GM23248 (cell line): ENCODE data around the gene MEFV. TPM values are rescaled to one million over a fixed set of nuclear protein-coding genes. Genes with fewer than 3 reads are reported as not detected.
"Not testable (repeated sequence)": the region's sequence is repeated elsewhere in the genome, so short reads cannot be mapped to it uniquely, and the experiment has no call there.

Experiments
- DNase-seq: peaks from one replicate; pipeline ENCODE4 v3.0.0-alpha.2; 2015
- H2AFZ ChIP-seq: fragments of 200-600 bp; sonication (generic); 2 replicates; pipeline ENCODE4 v1.6.1; 2016; ENCODE audit warnings: antibody characterized with exemption
- H3F3A ChIP-seq: fragments of 200-600 bp; sonication (generic); 2 replicates; pipeline ENCODE4 v1.6.1; 2016; ENCODE audit warnings: mild to moderate bottlenecking, antibody characterized with exemption, mixed run types; ENCODE audit not compliant: insufficient read depth
- H3K27ac ChIP-seq: fragments of 200-600 bp; sonication (generic); 2 replicates; pipeline ENCODE4 v1.5.1; 2016; ENCODE audit warnings: mild to moderate bottlenecking
- H3K27me3 ChIP-seq: fragments of 200-600 bp; sonication (generic); replicated peaks from 2 replicates; pipeline ENCODE4 v1.6.1; 2016; ENCODE audit warnings: mild to moderate bottlenecking; ENCODE audit not compliant: insufficient read depth
- H3K36me3 ChIP-seq: fragments of 200-600 bp; sonication (generic); 2 replicates; pipeline ENCODE4 v1.6.1; 2016; ENCODE audit warnings: low read depth, mild to moderate bottlenecking
- H3K4me1 ChIP-seq: fragments of 200-600 bp; sonication (generic); 2 replicates; pipeline ENCODE4 v1.6.1; 2016; ENCODE audit warnings: mild to moderate bottlenecking; ENCODE audit not compliant: insufficient read depth
- H3K4me2 ChIP-seq: fragments of 200-600 bp; sonication (generic); one replicate; pipeline ENCODE4 v1.6.1; 2016; ENCODE audit warnings: mild to moderate bottlenecking; ENCODE audit not compliant: unreplicated experiment
- H3K4me3 ChIP-seq: fragments of 200-600 bp; sonication (generic); 2 replicates; pipeline ENCODE4 v1.5.1; 2016; ENCODE audit warnings: mild to moderate bottlenecking
- H3K79me2 ChIP-seq: fragments of 200-600 bp; sonication (generic); 2 replicates; pipeline ENCODE4 v1.6.1; 2016; ENCODE audit warnings: mild to moderate bottlenecking; ENCODE audit not compliant: insufficient read depth
- H3K9ac ChIP-seq: fragments of 200-600 bp; sonication (generic); 2 replicates; pipeline ENCODE4 v1.6.1; 2016; ENCODE audit warnings: mild to moderate bottlenecking
- H3K9me2 ChIP-seq: fragments of 200-600 bp; sonication (generic); 2 replicates; pipeline ENCODE4 v1.6.1; 2016; ENCODE audit warnings: mixed run types, mild to moderate bottlenecking, moderate library complexity; ENCODE audit not compliant: insufficient read depth
- H3K9me3 ChIP-seq: fragments of 200-600 bp; sonication (generic); one replicate; pipeline ENCODE4 v1.6.1; 2017; ENCODE audit warnings: low read depth
- H4K20me1 ChIP-seq: fragments of 200-600 bp; sonication (generic); 2 replicates; pipeline ENCODE4 v1.6.0; 2016; ENCODE audit not compliant: insufficient read depth
- EZH2 ChIP-seq: fragments of 200-600 bp; sonication (generic); IDR thresholded peaks from 2 replicates; pipeline ENCODE4 v1.6.1; 2018; ENCODE audit warnings: antibody characterized with exemption, mild to moderate bottlenecking; ENCODE audit not compliant: insufficient read depth, poor library complexity, severe bottlenecking
- EZH2phosphoT487 ChIP-seq: fragments of 200-600 bp; sonication (generic); IDR thresholded peaks from 2 replicates; pipeline ENCODE4 v1.6.1; 2018; ENCODE audit warnings: antibody characterized with exemption, moderate library complexity, mild to moderate bottlenecking, low read depth; ENCODE audit not compliant: insufficient read depth
- WGBS, 2 experiments: methylation state at CpG; one replicate each; pipeline ENCODE4 v1.1.6; 2015 to 2017; ENCODE audit warnings: low lambda C conversion rate in 2 of 2, low coverage in 1 of 2; ENCODE audit errors: missing lambda C conversion rate in 2 of 2; 5-methylcytosine and 5-hydroxymethylcytosine counted together
- in situ Hi-C: fragments of 300-500 bp; cut with MboI; formaldehyde crosslinking; loops from 2 replicates; pipeline ENCODE4 v1.15.0; 2020
- polyA plus RNA-seq: library from polyadenylated mRNA; unstranded; fragments of >200 nt; fragmentation: Nextera tagmentation; extraction: Ambion mirVana; gene quantifications from 2 replicates; pipeline ENCODE4 v1.2.1, GENCODE V29; 2016
- total RNA-seq: library from RNA; depleted of rRNA; stranded (reverse); fragments of >200 nt; shearing (Covaris generic); gene quantifications from 2 replicates; pipeline ENCODE4 v1.2.3, GENCODE V29; 2014

MEFV gene
- total and polyA plus RNA-seq, 2 experiments from 2014 or later: not detected

DNA sequence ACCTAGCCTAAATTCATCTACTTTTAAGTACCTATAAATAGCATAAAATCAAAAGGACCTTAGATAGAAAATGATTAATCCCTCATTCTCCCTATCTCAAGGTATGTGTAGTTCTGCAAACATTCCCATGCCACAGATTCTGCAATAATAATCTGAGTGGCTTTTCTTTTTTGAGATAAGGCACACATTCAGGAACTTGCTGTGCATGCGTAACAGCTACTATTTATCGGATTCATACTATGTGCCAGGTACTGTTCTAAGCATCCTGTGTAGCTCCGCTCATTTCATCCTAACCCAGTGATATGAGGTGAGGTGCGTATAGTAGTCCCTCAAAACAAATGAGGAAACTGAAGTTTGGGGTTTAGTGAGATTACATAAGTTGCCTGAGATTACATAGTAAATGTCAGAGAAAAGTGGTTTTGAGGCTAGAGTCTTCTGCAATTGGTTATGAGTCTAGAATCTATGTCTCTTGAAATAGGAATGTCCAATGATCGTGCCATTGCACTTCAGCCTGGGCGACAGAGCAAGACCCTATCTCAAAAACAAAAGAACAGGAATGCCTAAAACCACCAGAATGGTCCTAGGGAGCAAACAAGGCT lies 24.9 kb upstream of the MEFV start:
- Histone ChIP-seq H2AFZ (peak overlapping the region; percentile 97; the same call in 1 of the 2 replicates), H3K9me3 (no peaks in the 10 kb centered on the region), H4K20me1 (no peaks in the 10 kb centered on the region), H3K27ac (no peak overlapping the region), H3K4me2 (no peak overlapping the region), H3K79me2 (peaks cover 30% of the 10 kb centered on the region), H3K4me1 (peaks cover 10% of the 10 kb centered on the region), H3K9ac (no peak overlapping the region; the same call in 1 of the 2 replicates), H3K9me2 (no peaks in the 10 kb centered on the region), H3K4me3 (no peak overlapping the region; the same call in 1 of the 2 replicates), H3K27me3 (no peaks in the 10 kb centered on the region), H3F3A (peaks cover 11% of the 10 kb centered on the region), H3K36me3 (0 out of 2 replicates have a peak, but pooled peaks cover under 1% of the 10 kb centered on the region)
- TF ChIP-seq EZH2 (no peak), EZH2phosphoT487 (no peak)
- in situ Hi-C loops: no loop called here
- no peak for DNase-seq
- 97% methylated on average over 6 of the region's 6 CpGs for WGBS, 2 experiments

DNA sequence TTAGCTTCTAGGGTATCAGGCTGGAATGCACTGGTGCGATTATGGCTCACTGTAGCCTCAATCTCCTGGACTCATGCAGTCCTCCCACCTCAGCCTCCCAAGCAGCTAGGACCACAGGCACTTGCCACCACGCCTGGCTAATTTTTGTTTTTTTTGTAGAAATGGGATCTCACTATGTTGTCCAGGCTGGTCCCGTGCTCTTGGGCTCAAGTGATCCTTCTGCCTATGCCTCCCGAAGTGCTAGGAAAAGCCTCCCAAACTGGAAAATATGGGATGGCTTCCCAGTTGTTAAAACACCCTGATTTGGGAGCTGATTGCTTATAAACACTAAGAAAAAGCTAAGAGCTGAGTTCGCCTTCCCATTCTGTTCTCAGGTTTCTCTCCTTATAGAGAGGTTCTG lies 20.2 kb upstream of the MEFV start:
- Histone ChIP-seq H3K4me3 (no peak overlapping the region), H3K4me1 (no peaks in the 10 kb centered on the region), H3K79me2 (no peaks in the 10 kb centered on the region), H3K9ac (no peak overlapping the region), H3K27ac (no peak overlapping the region), H3K36me3 (no peaks in the 10 kb centered on the region), H3F3A (peaks cover 5% of the 10 kb centered on the region), H3K27me3 (no peaks in the 10 kb centered on the region), H2AFZ (no peak overlapping the region), H3K4me2 (no peak overlapping the region), H3K9me3 (no peaks in the 10 kb centered on the region), H3K9me2 (no peaks in the 10 kb centered on the region), H4K20me1 (no peaks in the 10 kb centered on the region)
- no peak for TF ChIP-seq EZH2
- no peak for TF ChIP-seq EZH2phosphoT487
- no peak for DNase-seq
- in situ Hi-C loops: no loop called here
- 47 to 49% methylated on average over 5 of the region's 5 CpGs for WGBS, 2 experiments

DNA sequence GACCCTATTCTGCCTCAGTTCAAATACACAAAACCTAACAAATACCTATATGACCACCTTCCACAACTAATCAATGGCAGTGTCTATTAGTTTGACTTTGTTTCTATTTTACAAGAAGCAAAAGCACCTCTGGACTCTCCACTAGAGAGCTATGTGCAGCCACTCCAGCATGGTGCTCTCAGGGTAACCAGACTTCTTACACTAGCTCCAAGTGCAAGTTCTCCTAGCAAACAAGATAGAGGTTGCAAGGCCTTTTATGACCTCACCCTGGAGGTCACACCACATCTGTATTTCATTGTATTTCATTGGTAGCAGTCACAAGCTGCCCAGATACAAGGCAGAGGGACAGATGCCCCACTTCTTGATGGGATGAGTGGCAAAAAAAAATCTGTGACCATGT lies 18.5 kb upstream of the MEFV start:
- Histone ChIP-seq H3K27ac (no peak overlapping the region), H3F3A (no peaks in the 10 kb centered on the region; the same call in 1 of the 2 replicates), H3K9me3 (no peaks in the 10 kb centered on the region), H3K27me3 (no peaks in the 10 kb centered on the region), H3K4me1 (no peaks in the 10 kb centered on the region), H4K20me1 (no peaks in the 10 kb centered on the region), H3K79me2 (no peaks in the 10 kb centered on the region), H3K36me3 (no peaks in the 10 kb centered on the region), H3K4me2 (no peak overlapping the region), H3K4me3 (no peak overlapping the region), H3K9me2 (no peaks in the 10 kb centered on the region), H3K9ac (no peak overlapping the region), H2AFZ (no peak overlapping the region)
- in situ Hi-C loops: no loop called here
- no peak for DNase-seq
- no peak for TF ChIP-seq EZH2
- no peak for TF ChIP-seq EZH2phosphoT487

DNA sequence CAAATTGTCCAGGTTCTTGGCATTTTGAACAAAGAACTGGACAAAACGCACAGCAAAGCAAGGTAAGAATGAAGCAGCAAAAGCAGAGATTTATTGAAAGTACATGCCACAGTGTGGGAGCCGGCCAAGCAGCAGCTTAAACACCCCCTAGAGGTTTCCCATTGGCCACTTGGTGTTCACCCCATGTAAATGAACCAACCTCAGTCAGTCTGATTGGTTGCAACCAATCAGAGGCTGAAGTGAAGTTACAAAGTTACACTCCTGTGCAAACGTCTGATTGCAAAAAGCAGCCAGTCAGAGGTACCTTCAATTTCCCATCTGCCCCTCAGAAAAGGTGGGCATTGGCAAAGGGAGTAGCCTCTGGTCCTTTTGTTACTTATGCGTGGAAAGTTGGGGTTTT lies 18.1 kb upstream of the MEFV start:
- in situ Hi-C loops: no loop called here
- Histone ChIP-seq H3F3A (no peaks in the 10 kb centered on the region; the same call in 1 of the 2 replicates), H3K36me3 (no peaks in the 10 kb centered on the region), H3K27ac (no peak overlapping the region), H2AFZ (no peak overlapping the region), H3K9me3 (no peaks in the 10 kb centered on the region), H3K4me3 (no peak overlapping the region), H4K20me1 (no peaks in the 10 kb centered on the region), H3K9ac (no peak overlapping the region), H3K27me3 (no peaks in the 10 kb centered on the region), H3K79me2 (no peaks in the 10 kb centered on the region), H3K9me2 (no peaks in the 10 kb centered on the region), H3K4me2 (no peak overlapping the region), H3K4me1 (no peaks in the 10 kb centered on the region)
- DNase-seq: no peak
- TF ChIP-seq EZH2 (no peak), EZH2phosphoT487 (no peak)
- WGBS, 2 experiments: 46 to 56% methylated on average over 4 of the region's 4 CpGs

DNA sequence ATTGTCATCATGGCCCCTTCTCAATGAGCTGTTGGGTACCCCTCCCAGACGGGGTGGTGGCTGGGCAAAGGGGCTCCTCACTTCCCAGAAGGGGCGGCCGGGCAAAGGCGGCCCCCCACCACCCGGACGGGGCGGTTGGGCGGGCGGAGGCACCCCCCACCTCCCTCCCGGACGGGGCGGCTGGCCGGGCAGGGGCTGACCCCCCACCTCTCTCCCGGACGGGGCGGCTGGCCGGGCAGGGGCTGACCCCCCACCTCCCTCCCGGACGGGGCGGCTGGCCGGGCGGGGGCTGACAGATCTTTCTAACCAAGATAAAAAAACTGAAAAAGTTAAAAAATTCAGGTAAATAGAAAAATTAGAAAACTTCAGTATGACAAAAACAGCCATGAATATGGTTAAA lies 14.8 kb upstream of the MEFV start:
- in situ Hi-C loops: not testable (repeated sequence)

DNA sequence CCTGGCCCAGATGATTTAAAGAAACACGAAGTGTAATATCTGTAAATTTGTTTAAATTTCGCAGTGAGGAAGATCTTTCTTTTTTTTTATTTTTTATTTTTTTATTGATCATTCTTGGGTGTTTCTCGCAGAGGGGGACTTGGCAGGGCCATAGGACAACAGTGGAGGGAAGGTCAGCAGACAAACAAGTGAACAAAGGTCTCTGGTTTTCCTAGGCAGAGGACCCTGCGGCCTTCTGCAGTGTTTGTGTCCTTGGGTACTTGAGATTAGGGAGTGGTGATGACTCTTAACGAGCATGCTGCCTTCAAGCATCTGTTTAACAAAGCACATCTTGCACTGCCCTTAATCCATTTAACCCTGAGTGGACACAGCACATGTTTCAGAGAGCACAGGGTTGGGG lies 14.3 kb upstream of the MEFV start:
- H3K9me3 ChIP-seq, in situ Hi-C loops: not testable (repeated sequence)

More for the DNA sequence above, 14.8 kb upstream of the MEFV start:
- not testable (repeated sequence) for H3K9ac ChIP-seq, H3K4me3 ChIP-seq, H4K20me1 ChIP-seq, H3K27me3 ChIP-seq, H3K36me3 ChIP-seq, H3K4me2 ChIP-seq, DNase-seq, H3K9me2 ChIP-seq, H3K27ac ChIP-seq, H3F3A ChIP-seq, H3K9me3 ChIP-seq, H2AFZ ChIP-seq
- WGBS, 2 experiments: 91% methylated on average over 22 of the region's 22 CpGs; no CpG with 5 or more reads in 1 of the 2 experiments
- Histone ChIP-seq H3K79me2 (peaks cover 13% of the 10 kb centered on the region), H3K4me1 (peaks cover 10% of the 10 kb centered on the region; the same call in 1 of the 2 replicates)

More for the DNA sequence above, 14.3 kb upstream of the MEFV start:
- not testable (repeated sequence) for H3K27me3 ChIP-seq, DNase-seq, H3K4me3 ChIP-seq, H3K9ac ChIP-seq, H4K20me1 ChIP-seq, H3F3A ChIP-seq, H3K4me2 ChIP-seq, H2AFZ ChIP-seq, H3K27ac ChIP-seq, H3K9me2 ChIP-seq, H3K36me3 ChIP-seq
- 91 to 93% methylated on average over 4 to 5 of the region's 5 CpGs for WGBS, 2 experiments
- Histone ChIP-seq H3K79me2 (peaks cover 19% of the 10 kb centered on the region), H3K4me1 (peaks cover 11% of the 10 kb centered on the region; the same call in 1 of the 2 replicates)
